Naive thymus-derived CD4-positive, alpha-beta T cell (primary cell): ENCODE measurements around the gene SMYD3. TPM values are rescaled to one million over a fixed set of nuclear protein-coding genes. Genes with fewer than 3 reads are reported as not detected.

ENCODE experiments used
- ATAC-seq: fragments of 150-1000 bp; cut with Tn5 transposase; 2 replicates; pipeline ENCODE4 v1.10.0; 2021; ENCODE audit warnings: mild to moderate bottlenecking, moderate library complexity
- CTCF ChIA-PET: fragments of 350-600 bp; sonication (Branson Sonifier 250); formaldehyde crosslinking; loops from one replicate; lab custom pipeline; 2021; ENCODE audit warnings: antibody characterized with exemption; lab: Charles Lee
- POLR2A ChIA-PET: fragments of 350-600 bp; sonication (Branson Sonifier 250); formaldehyde crosslinking; loops from one replicate; lab custom pipeline; 2021; ENCODE audit warnings: antibody characterized with exemption, inconsistent platforms; lab: Charles Lee
- DNase-seq, 9 donors: peaks; one replicate each; pipeline versions ENCODE4 v3.0.0 to v3.0.0-alpha.2; 2020 to 2022; ENCODE audit warnings: mixed read lengths in 1 of 9
- H3K27ac ChIP-seq: one replicate; pipeline ENCODE4 v1.7.0; 2013; ENCODE audit warnings: mild to moderate bottlenecking, low read depth, low read length, moderate library complexity
- H3K27me3 ChIP-seq, 2 donors: one replicate each; pipeline ENCODE4 v1.7.0; 2013; ENCODE audit warnings: low read length in 2 of 2, mild to moderate bottlenecking in 2 of 2, moderate library complexity in 2 of 2; ENCODE audit not compliant: control insufficient read depth in 2 of 2, insufficient read depth in 2 of 2
- H3K36me3 ChIP-seq, 3 experiments: 1 replicate in 2 of 3; 2 replicates in 1 of 3; pipeline ENCODE4 v1.7.0; 2013; ENCODE audit warnings: low read length in 3 of 3, mild to moderate bottlenecking in 3 of 3, moderate library complexity in 1 of 3; ENCODE audit not compliant: insufficient read depth in 3 of 3, control insufficient read depth in 2 of 3
- H3K4me1 ChIP-seq, 2 donors: one replicate each; pipeline ENCODE4 v1.7.0; 2013; ENCODE audit warnings: low read length in 2 of 2, mild to moderate bottlenecking in 2 of 2, moderate library complexity in 1 of 2; ENCODE audit not compliant: control insufficient read depth in 2 of 2, insufficient read depth in 2 of 2
- H3K4me3 ChIP-seq: 2 replicates; pipeline ENCODE4 v1.7.0; 2013; ENCODE audit warnings: mild to moderate bottlenecking, low read length
- H3K9me3 ChIP-seq, 3 experiments: 1 replicate in 2 of 3; 2 replicates in 1 of 3; pipeline ENCODE4 v1.7.0; 2013; ENCODE audit warnings: low read length in 3 of 3; ENCODE audit not compliant: control insufficient read depth in 2 of 3
- H3K27ac Mint-ChIP-seq, 9 donors: one replicate each; pipeline ENCODE4 v1.8.0; 2020 to 2022; ENCODE audit warnings: mixed read lengths in 9 of 9, mild to moderate bottlenecking in 8 of 9, moderate library complexity in 5 of 9, inconsistent platforms in 2 of 9
- H3K27me3 Mint-ChIP-seq, 5 donors: one replicate each; pipeline ENCODE4 v1.8.0; 2021 to 2022; ENCODE audit warnings: mixed read lengths in 5 of 5, mild to moderate bottlenecking in 1 of 5
- H3K36me3 Mint-ChIP-seq, 5 donors: one replicate each; pipeline ENCODE4 v1.8.0; 2020 to 2022; ENCODE audit warnings: mixed read lengths in 5 of 5, mild to moderate bottlenecking in 3 of 5, inconsistent platforms in 1 of 5
- H3K4me1 Mint-ChIP-seq, 7 donors: one replicate each; pipeline ENCODE4 v1.8.0; 2020 to 2022; ENCODE audit warnings: mixed read lengths in 7 of 7, mild to moderate bottlenecking in 3 of 7, inconsistent platforms in 1 of 7
- H3K4me3 Mint-ChIP-seq, 10 donors: one replicate each; pipeline ENCODE4 v1.8.0; 2020 to 2022; ENCODE audit warnings: mild to moderate bottlenecking in 10 of 10, mixed read lengths in 10 of 10, moderate library complexity in 6 of 10, inconsistent platforms in 2 of 10
- H3K9me3 Mint-ChIP-seq, 11 donors: one replicate each; pipeline ENCODE4 v1.8.0; 2020 to 2022; ENCODE audit warnings: mixed read lengths in 11 of 11, mild to moderate bottlenecking in 4 of 11, inconsistent platforms in 1 of 11, moderate library complexity in 1 of 11
- intact Hi-C, 2 donors: fragments of 100-400 bp; cut with micrococcal nuclease; formaldehyde crosslinking; loops; one replicate each; pipeline ENCODE4 v1.15.1; 2023
- polyA plus RNA-seq, 2 donors: library from polyadenylated mRNA; unstranded; fragments of 300-500 nt; fragmentation: Illumina TruSeq; gene quantifications; one replicate each; pipeline ENCODE4 v1.2.3, GENCODE V29; 2021
- total RNA-seq, 6 experiments: library from RNA in 5 of 6; stranded (reverse) in 5 of 6; gene quantifications; 1 replicate in 5 of 6; 2 replicates in 1 of 6; pipeline ENCODE4 v1.2.3 and lab custom pipeline; 2021 to 2026

SMYD3 gene
- total and polyA plus RNA-seq, 7 experiments from 2014 or later = 19.5 to 28.6 (median 24.4) TPM

DNA sequence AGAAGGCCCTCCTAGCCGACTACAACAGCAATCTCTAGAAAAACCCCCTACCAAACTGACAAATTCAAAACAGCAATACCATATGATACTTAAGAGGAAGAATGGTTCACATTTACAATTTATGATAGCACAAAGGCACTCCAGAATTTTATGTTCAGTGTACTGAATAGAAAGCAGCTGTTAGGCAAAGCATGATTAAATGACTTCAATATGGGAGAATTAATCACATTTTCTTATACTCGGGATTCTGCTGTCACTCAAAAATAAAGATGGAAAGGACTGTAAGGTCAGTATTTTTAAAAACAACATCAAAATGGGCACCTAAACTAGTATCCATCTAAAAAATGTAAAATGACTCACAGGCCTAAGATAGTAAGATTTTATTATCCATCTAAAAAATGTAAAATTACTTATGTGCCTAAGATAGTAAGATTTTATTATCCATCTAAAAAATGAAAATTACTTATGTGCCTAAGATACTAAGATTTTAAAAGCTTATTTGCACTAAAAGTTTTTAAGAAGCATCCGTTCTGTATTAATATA, 198.5 kb downstream of the SMYD3 start:
- peaks cover 0 to 5% (median 0%) of the 10 kb centered on the region in 7 donors for H3K4me1 Mint-ChIP-seq
- no peak overlapping the region for H3K27ac ChIP-seq
- CTCF ChIA-PET = no interaction called here

DNA sequence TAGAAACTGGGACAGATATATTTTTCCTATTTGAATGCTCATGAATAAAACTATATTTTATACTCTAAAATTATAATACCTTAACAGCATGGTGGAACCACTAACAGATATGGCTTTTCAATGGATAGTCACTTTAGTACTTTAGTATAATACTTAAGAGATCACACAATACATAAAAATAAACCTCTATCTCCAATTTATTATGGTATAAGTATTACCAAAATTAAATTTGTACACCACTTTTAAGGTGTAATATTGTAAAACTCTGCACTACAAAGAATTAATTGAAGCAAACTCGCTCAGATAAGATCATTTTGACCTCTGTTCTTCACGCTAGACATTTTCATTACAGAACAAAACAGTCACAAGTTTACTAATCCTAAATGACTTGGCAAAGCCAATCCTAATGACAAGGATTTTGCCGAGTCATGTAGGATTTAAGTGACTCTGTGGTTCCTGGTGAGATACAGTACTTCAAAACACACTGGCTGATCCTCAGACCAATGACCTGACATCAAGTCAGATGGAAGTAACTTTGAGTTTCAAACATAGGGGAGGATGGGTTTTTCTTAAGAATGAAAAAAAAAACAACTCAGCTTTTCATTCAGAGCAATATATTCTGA, 200.6 kb downstream of the SMYD3 start:
- peaks cover 0 to 27% (median 20%) of the 10 kb centered on the region in 5 donors for H3K36me3 Mint-ChIP-seq
- no peaks in the 10 kb centered on the region for H3K27me3 Mint-ChIP-seq
- Histone ChIP-seq H3K27ac (no peak overlapping the region), H3K4me1 (no peaks in the 10 kb centered on the region), H3K9me3 (no peaks in the 10 kb centered on the region), H3K27me3 (no peaks in the 10 kb centered on the region), H3K36me3 (no peaks in the 10 kb centered on the region), H3K4me3 (no peak overlapping the region)
- H3K9me3 Mint-ChIP-seq = peaks cover 0 to 2% (median 0%) of the 10 kb centered on the region in 11 donors
- intact Hi-C loops = no loop called here
- no peak for ATAC-seq
- no peak overlapping the region for H3K4me3 Mint-ChIP-seq
- peaks cover 0 to 5% (median 0%) of the 10 kb centered on the region in 7 donors for H3K4me1 Mint-ChIP-seq
- no peak overlapping the region for H3K27ac Mint-ChIP-seq
- ChIA-PET CTCF (no interaction called here), POLR2A (no interaction called here)
- no peak for DNase-seq

More for the DNA sequence above, 198.5 kb downstream of the SMYD3 start:
- Mint-ChIP-seq H3K9me3 (peaks cover 0 to 4% (median 0%) of the 10 kb centered on the region in 11 donors), H3K27ac (no peak overlapping the region), H3K27me3 (no peaks in the 10 kb centered on the region), H3K36me3 (peaks cover 2 to 43% (median 32%) of the 10 kb centered on the region in 5 donors), H3K4me3 (no peak overlapping the region)
- Histone ChIP-seq H3K27me3 (no peaks in the 10 kb centered on the region), H3K9me3 (no peaks in the 10 kb centered on the region), H3K4me3 (no peak overlapping the region), H3K4me1 (no peaks in the 10 kb centered on the region), H3K36me3 (no peaks in the 10 kb centered on the region)
- no peak for DNase-seq
- POLR2A ChIA-PET = no interaction called here
- intact Hi-C loops = no loop called here
- no peak for ATAC-seq

DNA sequence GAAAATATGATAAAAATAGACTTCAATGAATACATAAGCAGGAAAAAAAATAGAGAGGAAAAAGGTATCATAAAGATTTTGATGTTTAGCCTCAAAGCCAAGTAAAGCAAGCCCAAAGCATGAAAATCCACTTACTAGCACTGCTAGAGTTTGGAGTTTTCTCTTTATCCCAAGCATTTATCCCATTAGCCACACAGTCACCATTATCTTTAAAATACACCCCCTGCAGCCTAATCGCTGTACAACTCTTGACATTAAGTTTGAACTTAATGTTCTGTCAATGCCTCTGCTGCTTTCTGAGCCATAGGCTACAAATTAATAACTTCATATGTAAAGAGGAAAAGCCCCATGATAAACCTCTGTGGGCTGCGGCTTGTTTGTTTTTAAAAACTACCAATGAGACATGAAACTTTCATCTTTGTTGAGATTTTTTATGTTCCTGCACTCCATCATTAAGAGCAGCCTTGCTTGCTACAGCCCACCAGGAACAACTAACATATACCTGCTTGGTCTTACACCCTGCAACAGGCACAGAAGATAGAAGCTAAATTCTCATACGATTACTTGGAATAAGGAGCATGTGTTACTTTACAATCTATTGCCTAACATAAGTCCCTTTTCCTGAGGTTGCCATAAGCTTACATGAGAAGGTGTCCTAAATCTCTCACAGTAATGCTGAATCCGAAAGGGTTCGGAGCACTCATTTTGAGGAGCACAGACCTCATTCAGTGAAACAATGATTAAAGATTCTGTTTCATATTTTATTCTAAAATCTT, 202.4 kb downstream of the SMYD3 start:
- H3K9me3 Mint-ChIP-seq = no peaks in the 10 kb centered on the region
- no peak overlapping the region for H3K27ac Mint-ChIP-seq
- intact Hi-C loops = no loop called here
- H3K4me3 Mint-ChIP-seq = no peak overlapping the region
- H3K4me1 Mint-ChIP-seq = peaks cover 0 to 2% (median 0%) of the 10 kb centered on the region in 7 donors
- Histone ChIP-seq H3K36me3 (no peaks in the 10 kb centered on the region), H3K4me3 (no peak overlapping the region), H3K27me3 (no peaks in the 10 kb centered on the region), H3K9me3 (no peaks in the 10 kb centered on the region), H3K4me1 (no peaks in the 10 kb centered on the region), H3K27ac (no peak overlapping the region)
- no peak for ATAC-seq
- H3K27me3 Mint-ChIP-seq = no peaks in the 10 kb centered on the region
- peaks cover 0 to 29% (median 24%) of the 10 kb centered on the region in 5 donors for H3K36me3 Mint-ChIP-seq
- POLR2A ChIA-PET = no interaction called here
- no peak for DNase-seq
- CTCF ChIA-PET = interaction anchor here (0.6 kb wide), 1 partner anchor 86 kb away, joined by 3 read pairs; no protein-coding TSS in a partner anchor

- peaks cover 0 to 30% (median 19%) of the 10 kb centered on the region in 5 donors for H3K36me3 Mint-ChIP-seq
- H3K9me3 Mint-ChIP-seq = peaks cover 0 to 2% (median 0%) of the 10 kb centered on the region in 11 donors
- no peak overlapping the region for H3K4me3 Mint-ChIP-seq
- H3K27ac Mint-ChIP-seq = no peak overlapping the region
- H3K27me3 Mint-ChIP-seq = no peaks in the 10 kb centered on the region
- intact Hi-C loops = no loop called here
- H3K4me3 ChIP-seq = no peak overlapping the region
- H3K4me1 ChIP-seq = no peaks in the 10 kb centered on the region
- CTCF ChIA-PET = interaction anchor here (0.7 kb wide), 1 partner anchor 52 kb away, joined by 3 read pairs; no protein-coding TSS in a partner anchor
- no peaks in the 10 kb centered on the region for H3K36me3 ChIP-seq
- H3K27ac ChIP-seq = no peak overlapping the region
- no peak for ATAC-seq
- POLR2A ChIA-PET = interaction anchor here (0.5 kb wide), 1 partner anchor 39 kb away, joined by 3 read pairs; no protein-coding TSS in a partner anchor
- no peaks in the 10 kb centered on the region for H3K27me3 ChIP-seq
- DNase-seq = no peak
- no peaks in the 10 kb centered on the region for H3K9me3 ChIP-seq
- peaks cover 0 to 5% (median 0%) of the 10 kb centered on the region in 7 donors for H3K4me1 Mint-ChIP-seq
Measured at GRCh38 chr1:246302711-246303317, 204.3 kb downstream of the SMYD3 start.

DNA sequence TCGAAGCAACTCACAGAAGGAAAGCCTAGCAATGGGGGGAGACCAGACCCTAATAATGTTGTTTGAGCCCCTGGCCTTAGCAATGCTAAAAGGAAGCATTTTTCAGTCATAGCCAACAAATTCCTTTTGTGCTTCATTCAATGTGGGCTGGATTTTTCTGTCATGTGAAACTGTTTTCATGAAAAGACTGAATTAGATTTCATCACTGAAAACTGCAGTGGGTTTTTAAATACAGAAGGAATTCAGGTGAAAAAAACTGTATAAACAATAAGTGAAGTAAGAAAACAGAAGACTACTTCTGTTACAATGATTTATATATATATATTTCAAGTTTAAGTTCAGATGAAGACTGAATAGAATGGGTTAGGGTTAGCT, 204.8 kb downstream of the SMYD3 start:
- Histone ChIP-seq H3K27ac (no peak overlapping the region), H3K36me3 (no peaks in the 10 kb centered on the region), H3K4me3 (no peak overlapping the region), H3K4me1 (no peaks in the 10 kb centered on the region), H3K27me3 (no peaks in the 10 kb centered on the region), H3K9me3 (no peaks in the 10 kb centered on the region)
- peaks cover 0 to 27% (median 18%) of the 10 kb centered on the region in 5 donors for H3K36me3 Mint-ChIP-seq
- no peaks in the 10 kb centered on the region for H3K27me3 Mint-ChIP-seq
- peaks cover 0 to 2% (median 0%) of the 10 kb centered on the region in 11 donors for H3K9me3 Mint-ChIP-seq
- H3K4me1 Mint-ChIP-seq = peaks cover 0 to 5% (median 0%) of the 10 kb centered on the region in 7 donors
- DNase-seq = no peak
- no peak overlapping the region for H3K4me3 Mint-ChIP-seq
- intact Hi-C loops = no loop called here
- ChIA-PET POLR2A (no interaction called here), CTCF (no interaction called here)
- no peak for ATAC-seq
- H3K27ac Mint-ChIP-seq = no peak overlapping the region

DNA sequence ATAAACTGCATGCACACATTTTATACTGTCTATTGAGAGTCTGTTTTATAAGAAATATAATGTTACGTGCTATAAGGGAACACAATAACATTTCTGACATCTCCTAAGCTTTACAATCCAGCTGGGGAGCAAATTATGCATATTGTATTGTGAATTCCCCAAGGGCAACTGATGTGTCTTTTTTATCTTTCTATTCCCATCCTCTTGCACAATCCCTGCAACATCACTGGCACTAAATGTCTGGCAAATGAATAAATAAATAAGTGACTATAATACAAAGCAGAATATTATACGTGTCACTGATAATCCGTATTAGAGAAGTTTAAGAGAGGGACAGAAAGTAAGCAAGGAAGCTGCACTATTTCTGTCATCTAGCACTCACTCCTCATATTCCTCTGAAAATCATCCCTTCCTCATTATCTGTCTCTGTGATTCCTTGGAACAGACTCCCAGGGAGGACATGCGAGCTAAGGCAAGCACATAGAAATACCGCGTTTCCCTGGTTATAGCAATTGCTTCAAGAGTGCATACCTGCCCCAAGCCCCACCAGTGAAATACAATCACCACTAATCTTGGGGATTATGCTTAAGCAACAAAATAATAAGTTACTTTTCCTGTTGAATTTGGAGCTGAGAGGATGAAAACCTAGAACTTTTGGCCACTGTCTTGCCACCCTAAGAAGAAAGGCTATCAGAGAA, 205.4 kb downstream of the SMYD3 start:
- Mint-ChIP-seq H3K27ac (no peak overlapping the region), H3K4me3 (no peak overlapping the region), H3K9me3 (peaks cover 0 to 2% (median 0%) of the 10 kb centered on the region in 11 donors), H3K4me1 (peaks cover 0 to 5% (median 3%) of the 10 kb centered on the region in 7 donors), H3K36me3 (peaks cover 0 to 30% (median 21%) of the 10 kb centered on the region in 5 donors), H3K27me3 (no peaks in the 10 kb centered on the region)
- Histone ChIP-seq H3K9me3 (no peaks in the 10 kb centered on the region), H3K4me1 (no peaks in the 10 kb centered on the region), H3K4me3 (no peak overlapping the region), H3K27ac (no peak overlapping the region), H3K36me3 (no peaks in the 10 kb centered on the region), H3K27me3 (no peaks in the 10 kb centered on the region)
- ChIA-PET CTCF (no interaction called here), POLR2A (no interaction called here)
- no peak for DNase-seq
- intact Hi-C loops = no loop called here
- ATAC-seq = no peak
